MM.1S (cell line): ENCODE data around the gene DDAH1.

ENCODE experiments used
- DNase-seq: peaks from one replicate; pipeline ENCODE4 v3.0.0-alpha.2; 2015
- H2AFZ ChIP-seq: fragments of 300-600 bp; sonication (generic); 2 replicates; pipeline ENCODE4 v1.6.0; 2016; ENCODE audit warnings: antibody characterized with exemption, low read length
- H3F3A ChIP-seq: fragments of 300-600 bp; sonication (generic); 2 replicates; pipeline ENCODE4 v1.6.1; 2016; ENCODE audit warnings: mild to moderate bottlenecking, antibody characterized with exemption, low read length, moderate library complexity, mixed read lengths; ENCODE audit not compliant: insufficient read depth
- H3K27ac ChIP-seq: fragments of 300-600 bp; sonication (generic); 2 replicates; pipeline ENCODE4 v1.5.1; 2016; ENCODE audit warnings: mild to moderate bottlenecking, low read length
- H3K27me3 ChIP-seq: fragments of 300-600 bp; sonication (generic); replicated peaks from 2 replicates; pipeline ENCODE4 v1.6.0; 2016; ENCODE audit warnings: low read length; ENCODE audit not compliant: insufficient read depth
- H3K36me3 ChIP-seq: fragments of 300-600 bp; sonication (generic); replicated peaks from 2 replicates; pipeline ENCODE4 v1.6.1; 2016; ENCODE audit warnings: mild to moderate bottlenecking, low read length, mixed read lengths; ENCODE audit not compliant: insufficient read depth
- H3K4me1 ChIP-seq: fragments of 300-600 bp; sonication (generic); 2 replicates; pipeline ENCODE4 v1.6.1; 2016; ENCODE audit warnings: low read length, mixed read lengths
- H3K4me2 ChIP-seq: fragments of 300-600 bp; sonication (generic); 2 replicates; pipeline ENCODE4 v1.6.0; 2016; ENCODE audit warnings: low read depth, low read length
- H3K4me3 ChIP-seq: fragments of 300-600 bp; sonication (generic); 2 replicates; pipeline ENCODE4 v1.5.1; 2016; ENCODE audit warnings: low read length, mixed read lengths
- H3K79me2 ChIP-seq: fragments of 300-600 bp; sonication (generic); 2 replicates; pipeline ENCODE4 v1.6.1; 2016; ENCODE audit warnings: mixed run types, low read length, mixed read lengths
- H3K9ac ChIP-seq: fragments of 300-600 bp; sonication (generic); 2 replicates; pipeline ENCODE4 v1.6.1; 2016; ENCODE audit warnings: low read length, mixed read lengths
- H3K9me2 ChIP-seq: fragments of 300-600 bp; sonication (generic); replicated peaks from 2 replicates; pipeline ENCODE4 v1.6.1; 2016; ENCODE audit warnings: mild to moderate bottlenecking, low read length, mixed read lengths; ENCODE audit not compliant: insufficient read depth
- H3K9me3 ChIP-seq: fragments of 300-600 bp; sonication (generic); replicated peaks from 2 replicates; pipeline ENCODE4 v1.6.1; 2016; ENCODE audit warnings: mild to moderate bottlenecking, low read length, mixed read lengths; ENCODE audit not compliant: insufficient read depth
- H4K20me1 ChIP-seq: fragments of 300-600 bp; sonication (generic); 2 replicates; pipeline ENCODE4 v1.6.1; 2016; ENCODE audit warnings: mild to moderate bottlenecking, low read length, moderate library complexity, mixed read lengths; ENCODE audit not compliant: insufficient read depth
- EZH2 ChIP-seq: fragments of 300-600 bp; sonication (generic); optimal IDR thresholded peaks from 2 replicates; pipeline ENCODE3; 2017; ENCODE audit warnings: low read depth, mild to moderate bottlenecking, antibody characterized with exemption, low read length, mixed read lengths
- EZH2phosphoT487 ChIP-seq: fragments of 300-600 bp; sonication (generic); IDR thresholded peaks from 2 replicates; pipeline ENCODE4 v1.6.1; 2018; ENCODE audit warnings: antibody characterized with exemption, low read length
- TF ChIP-seq, protein P1 (sequence below): fragments of 300-600 bp; sonication (generic); IDR thresholded peaks from 2 replicates; pipeline ENCODE4 v1.5.1; 2016; ENCODE audit warnings: antibody characterized with exemption, low read length, mixed read lengths

Gene DDAH1

DNA sequence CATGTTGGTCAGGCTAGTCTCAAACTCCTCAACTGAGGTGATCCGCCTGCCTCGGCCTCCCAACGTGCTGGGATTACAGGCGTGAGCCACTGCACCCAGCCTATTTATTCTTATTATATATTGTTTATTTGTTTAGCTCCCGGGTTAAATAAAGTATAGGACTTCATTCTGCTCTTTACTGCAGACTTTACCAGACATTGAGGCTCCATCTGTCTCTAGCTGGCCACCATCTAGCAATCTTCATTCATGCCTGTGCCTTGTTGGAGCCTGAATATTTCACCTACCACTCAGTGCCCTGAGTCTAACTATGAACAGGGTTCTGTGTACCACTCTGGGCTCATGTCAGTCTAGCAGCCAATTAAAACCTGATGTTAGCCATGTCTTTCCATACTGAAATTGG lies 2.1 kb upstream of the DDAH1 start:
- no peaks in the 10 kb centered on the region for H3K36me3 ChIP-seq
- H3K27me3 ChIP-seq = no peaks in the 10 kb centered on the region
- no peak overlapping the region for H3K4me3 ChIP-seq
- H2AFZ ChIP-seq = no peak overlapping the region
- H3K9me2 ChIP-seq = no peaks in the 10 kb centered on the region
- no peak overlapping the region for H3K9ac ChIP-seq
- no peak for DNase-seq
- H3K4me1 ChIP-seq = peaks cover 7% of the 10 kb centered on the region; the same call in 1 of the 2 replicates
- no peak overlapping the region for H3K4me2 ChIP-seq
- peaks cover 7% of the 10 kb centered on the region; the same call in 1 of the 2 replicates for H3K79me2 ChIP-seq
- H3K9me3 ChIP-seq = no peaks in the 10 kb centered on the region
- TF ChIP-seq, protein P1, sequence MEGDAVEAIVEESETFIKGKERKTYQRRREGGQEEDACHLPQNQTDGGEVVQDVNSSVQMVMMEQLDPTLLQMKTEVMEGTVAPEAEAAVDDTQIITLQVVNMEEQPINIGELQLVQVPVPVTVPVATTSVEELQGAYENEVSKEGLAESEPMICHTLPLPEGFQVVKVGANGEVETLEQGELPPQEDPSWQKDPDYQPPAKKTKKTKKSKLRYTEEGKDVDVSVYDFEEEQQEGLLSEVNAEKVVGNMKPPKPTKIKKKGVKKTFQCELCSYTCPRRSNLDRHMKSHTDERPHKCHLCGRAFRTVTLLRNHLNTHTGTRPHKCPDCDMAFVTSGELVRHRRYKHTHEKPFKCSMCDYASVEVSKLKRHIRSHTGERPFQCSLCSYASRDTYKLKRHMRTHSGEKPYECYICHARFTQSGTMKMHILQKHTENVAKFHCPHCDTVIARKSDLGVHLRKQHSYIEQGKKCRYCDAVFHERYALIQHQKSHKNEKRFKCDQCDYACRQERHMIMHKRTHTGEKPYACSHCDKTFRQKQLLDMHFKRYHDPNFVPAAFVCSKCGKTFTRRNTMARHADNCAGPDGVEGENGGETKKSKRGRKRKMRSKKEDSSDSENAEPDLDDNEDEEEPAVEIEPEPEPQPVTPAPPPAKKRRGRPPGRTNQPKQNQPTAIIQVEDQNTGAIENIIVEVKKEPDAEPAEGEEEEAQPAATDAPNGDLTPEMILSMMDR = no peak
- TF ChIP-seq EZH2 (no peak), EZH2phosphoT487 (no peak)
- H3F3A ChIP-seq = no peaks in the 10 kb centered on the region
- no peaks in the 10 kb centered on the region for H4K20me1 ChIP-seq
- H3K27ac ChIP-seq = no peak overlapping the region

DNA sequence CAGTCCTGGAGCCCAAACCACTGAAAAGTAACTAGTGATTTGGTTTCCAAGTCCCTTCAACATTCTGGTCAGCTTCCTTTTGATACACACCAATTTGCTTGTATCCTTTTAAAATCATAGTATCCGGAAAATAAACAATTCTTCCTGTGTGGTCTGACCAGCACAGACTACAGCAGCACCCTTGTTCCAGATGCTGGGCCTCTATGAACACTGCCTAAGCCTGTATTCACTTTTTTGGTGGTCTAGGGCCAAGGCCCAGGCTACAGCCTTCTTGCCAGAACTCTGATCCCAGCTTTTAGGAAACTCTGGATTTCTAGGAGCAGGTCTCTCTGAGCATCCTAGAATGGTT lies 801 bp upstream of the DDAH1 start:
- TF ChIP-seq, protein P1 = no peak
- no peak for TF ChIP-seq EZH2
- TF ChIP-seq EZH2phosphoT487 = no peak
- Histone ChIP-seq H3K9me3 (no peaks in the 10 kb centered on the region), H3K79me2 (peaks cover 7% of the 10 kb centered on the region; the same call in 1 of the 2 replicates), H3K4me1 (peaks cover 7% of the 10 kb centered on the region; the same call in 1 of the 2 replicates), H2AFZ (peak overlapping the region; percentile 94), H3K9ac (peak overlapping the region; percentile 55; the same call in 1 of the 2 replicates), H3K27ac (no peak overlapping the region), H3K4me2 (peak overlapping the region; percentile 77), H3K27me3 (no peaks in the 10 kb centered on the region), H3K9me2 (no peaks in the 10 kb centered on the region), H3K36me3 (no peaks in the 10 kb centered on the region), H4K20me1 (no peaks in the 10 kb centered on the region), H3K4me3 (peak overlapping the region; percentile 67; the same call in 1 of the 2 replicates), H3F3A (no peaks in the 10 kb centered on the region)
- no peak for DNase-seq

DNA sequence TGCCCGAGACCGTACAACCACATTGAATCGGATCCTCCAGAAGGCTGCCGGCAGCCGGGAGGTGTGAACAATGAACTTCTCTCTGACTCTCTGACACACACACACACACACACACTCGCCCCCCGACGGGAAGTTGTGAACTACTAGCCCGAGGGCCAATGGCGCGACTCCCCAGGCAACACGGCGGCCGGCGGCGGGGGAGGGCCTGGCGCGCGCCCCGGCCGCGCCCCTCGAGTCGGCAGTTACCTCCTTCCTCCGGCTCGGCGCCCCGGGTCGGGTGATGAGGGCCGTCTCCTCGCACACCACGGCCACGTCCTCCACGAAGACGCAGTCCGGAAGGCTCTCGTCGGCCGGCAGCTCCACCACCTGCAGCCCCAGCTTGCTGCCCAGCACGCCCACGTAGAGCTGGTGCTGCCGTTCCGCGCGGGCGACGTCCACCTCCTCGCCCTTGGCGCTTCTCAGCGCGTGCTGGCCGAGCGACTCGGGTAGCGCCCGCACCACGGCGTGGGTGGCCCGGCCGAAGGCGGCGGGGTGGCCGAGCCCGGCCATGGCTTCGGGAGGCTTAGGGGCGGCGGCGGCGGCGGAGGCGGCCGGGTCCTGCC lies 361 bp downstream of the DDAH1 start:
- DNase-seq = peak; percentile 65
- H2AFZ ChIP-seq = peak overlapping the region; percentile 91
- H3K9me2 ChIP-seq = no peaks in the 10 kb centered on the region
- H3K27ac ChIP-seq = no peak overlapping the region
- peak overlapping the region; percentile 49; the same call in 1 of the 2 replicates for H3K9ac ChIP-seq
- no peaks in the 10 kb centered on the region for H3K9me3 ChIP-seq
- H3K27me3 ChIP-seq = no peaks in the 10 kb centered on the region
- peaks cover 7% of the 10 kb centered on the region; the same call in 1 of the 2 replicates for H3K79me2 ChIP-seq
- peaks cover 7% of the 10 kb centered on the region; the same call in 1 of the 2 replicates for H3K4me1 ChIP-seq
- peak overlapping the region; percentile 77 for H3K4me3 ChIP-seq
- H4K20me1 ChIP-seq = no peaks in the 10 kb centered on the region
- H3K4me2 ChIP-seq = peak overlapping the region; percentile 94
- H3F3A ChIP-seq = no peaks in the 10 kb centered on the region
- TF ChIP-seq EZH2 (no peak), EZH2phosphoT487 (no peak)
- TF ChIP-seq, protein P1 = no peak
- no peaks in the 10 kb centered on the region for H3K36me3 ChIP-seq
